HEK293 (cell line): ENCODE data around the gene LCOR.

Experiments
- CTCF ChIP-seq: fragments of 450-650 bp; formaldehyde crosslinking; IDR thresholded peaks from 2 replicates; pipeline ENCODE4 v1.5.1; 2016; ENCODE audit warnings: missing biosample characterization, missing genetic modification characterization
- IKZF3 ChIP-seq: fragments of 450-650 bp; IDR thresholded peaks from 2 replicates; pipeline ENCODE4 v1.5.0; 2018; ENCODE audit warnings: missing biosample characterization, mild to moderate bottlenecking, missing genetic modification characterization, moderate library complexity
- SP2 ChIP-seq: fragments of 450-650 bp; formaldehyde crosslinking; IDR thresholded peaks from 2 replicates; pipeline ENCODE4 v1.5.1; 2016; ENCODE audit warnings: missing biosample characterization, missing genetic modification characterization
- ZBTB8A ChIP-seq: fragments of 450-650 bp; formaldehyde crosslinking; IDR thresholded peaks from 2 replicates; pipeline ENCODE4 v1.5.1; 2016; ENCODE audit warnings: missing biosample characterization, missing genetic modification characterization
- ZNF843 ChIP-seq: fragments of 450-650 bp; formaldehyde crosslinking; IDR thresholded peaks from 2 replicates; pipeline ENCODE4 v1.5.1; 2016; ENCODE audit warnings: missing biosample characterization, missing genetic modification characterization
- TF ChIP-seq, protein P1 (sequence below): fragments of 450-650 bp; formaldehyde crosslinking; IDR thresholded peaks from 2 replicates; pipeline ENCODE4 v1.5.1; 2016; ENCODE audit warnings: missing biosample characterization, missing genetic modification characterization

DNA sequence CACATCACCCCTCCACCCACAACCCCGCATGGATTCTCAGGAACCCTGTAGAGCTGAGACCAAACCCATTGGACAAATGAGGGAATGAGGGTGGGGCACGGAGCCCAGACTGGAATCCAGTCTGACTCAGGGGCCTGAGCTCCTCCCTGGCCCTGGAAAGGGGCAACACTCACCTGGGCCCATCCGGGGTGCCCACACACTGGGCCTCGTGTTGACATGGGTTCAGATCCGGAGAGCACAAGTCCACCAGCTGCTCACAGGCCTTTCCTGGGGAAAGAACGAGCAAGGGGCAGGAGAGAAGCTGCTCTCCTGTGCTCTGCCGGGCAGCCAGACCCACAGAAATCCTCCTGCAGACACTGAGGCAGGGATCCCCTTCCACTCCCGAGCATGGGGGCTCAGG, 181.5 kb downstream of the LCOR start:
- TF ChIP-seq, protein P1, sequence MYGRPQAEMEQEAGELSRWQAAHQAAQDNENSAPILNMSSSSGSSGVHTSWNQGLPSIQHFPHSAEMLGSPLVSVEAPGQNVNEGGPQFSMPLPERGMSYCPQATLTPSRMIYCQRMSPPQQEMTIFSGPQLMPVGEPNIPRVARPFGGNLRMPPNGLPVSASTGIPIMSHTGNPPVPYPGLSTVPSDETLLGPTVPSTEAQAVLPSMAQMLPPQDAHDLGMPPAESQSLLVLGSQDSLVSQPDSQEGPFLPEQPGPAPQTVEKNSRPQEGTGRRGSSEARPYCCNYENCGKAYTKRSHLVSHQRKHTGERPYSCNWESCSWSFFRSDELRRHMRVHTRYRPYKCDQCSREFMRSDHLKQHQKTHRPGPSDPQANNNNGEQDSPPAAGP (tag by site-specific recombination), result no peak
- TF ChIP-seq CTCF (tag by site-specific recombination) (no peak), SP2 (no peak), ZNF843 (tag by site-specific recombination) (no peak), IKZF3 (tag by site-specific recombination) (no peak), ZBTB8A (tag by site-specific recombination) (no peak)
